Fibroblast of pulmonary artery (primary cell): Measurements from ENCODE around the gene MACROD2.

Source experiments
- DNase-seq: peaks from one replicate; pipeline ENCODE4 v3.0.0-alpha.2; 2010; ENCODE audit warnings: low read depth
- H3K4me3 ChIP-seq: replicated peaks from 2 replicates; pipeline ENCODE4 v1.5.1; 2011; ENCODE audit warnings: low read depth, mild to moderate bottlenecking, control low read depth, low read length, moderate library complexity
- TF ChIP-seq, protein P1 (sequence below): IDR thresholded peaks from 2 replicates; pipeline ENCODE4 v1.5.1; 2011; ENCODE audit warnings: mild to moderate bottlenecking, control low read depth, low read length, inconsistent platforms; ENCODE audit errors: missing control alignments

MACROD2 gene

GRCh38 chr20:14916360-14916920 is 921.1 kb downstream of the MACROD2 start:
- TF ChIP-seq, protein P1, sequence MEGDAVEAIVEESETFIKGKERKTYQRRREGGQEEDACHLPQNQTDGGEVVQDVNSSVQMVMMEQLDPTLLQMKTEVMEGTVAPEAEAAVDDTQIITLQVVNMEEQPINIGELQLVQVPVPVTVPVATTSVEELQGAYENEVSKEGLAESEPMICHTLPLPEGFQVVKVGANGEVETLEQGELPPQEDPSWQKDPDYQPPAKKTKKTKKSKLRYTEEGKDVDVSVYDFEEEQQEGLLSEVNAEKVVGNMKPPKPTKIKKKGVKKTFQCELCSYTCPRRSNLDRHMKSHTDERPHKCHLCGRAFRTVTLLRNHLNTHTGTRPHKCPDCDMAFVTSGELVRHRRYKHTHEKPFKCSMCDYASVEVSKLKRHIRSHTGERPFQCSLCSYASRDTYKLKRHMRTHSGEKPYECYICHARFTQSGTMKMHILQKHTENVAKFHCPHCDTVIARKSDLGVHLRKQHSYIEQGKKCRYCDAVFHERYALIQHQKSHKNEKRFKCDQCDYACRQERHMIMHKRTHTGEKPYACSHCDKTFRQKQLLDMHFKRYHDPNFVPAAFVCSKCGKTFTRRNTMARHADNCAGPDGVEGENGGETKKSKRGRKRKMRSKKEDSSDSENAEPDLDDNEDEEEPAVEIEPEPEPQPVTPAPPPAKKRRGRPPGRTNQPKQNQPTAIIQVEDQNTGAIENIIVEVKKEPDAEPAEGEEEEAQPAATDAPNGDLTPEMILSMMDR = no peak
- H3K4me3 ChIP-seq = no peak overlapping the region

DNA sequence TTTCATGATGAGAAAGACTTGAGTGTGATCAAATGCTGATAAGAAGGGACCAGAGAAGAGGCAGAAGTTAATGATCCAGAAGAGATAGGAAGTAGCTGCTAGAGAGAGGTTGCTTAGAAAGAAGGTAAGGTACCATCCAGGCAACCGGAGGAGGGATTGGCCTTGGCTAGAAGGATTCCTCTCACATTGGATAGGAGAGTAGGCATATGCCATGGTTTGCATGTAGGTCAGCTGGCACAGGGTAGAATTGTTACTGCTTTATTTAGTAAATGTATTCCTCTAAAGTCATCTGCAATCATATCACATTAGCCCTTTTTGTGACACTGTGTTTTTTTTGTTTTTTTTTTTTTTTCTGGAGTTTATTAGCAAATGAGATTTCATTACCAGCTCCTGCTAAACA is 923.0 kb downstream of the MACROD2 start:
- no peak overlapping the region for H3K4me3 ChIP-seq
- TF ChIP-seq, protein P1 = no peak
- no peak for DNase-seq

More at GRCh38 chr20:14916360-14916920, 921.1 kb downstream of the MACROD2 start:
- no peak for DNase-seq

GRCh38 chr20:14918976-14919375 is 923.7 kb downstream of the MACROD2 start:
- TF ChIP-seq, protein P1 = no peak
- no peak for DNase-seq
- H3K4me3 ChIP-seq = no peak overlapping the region

GRCh38 chr20:14919501-14920081 is 924.3 kb downstream of the MACROD2 start:
- no peak overlapping the region for H3K4me3 ChIP-seq
- TF ChIP-seq, protein P1 = no peak
- DNase-seq = no peak

DNA sequence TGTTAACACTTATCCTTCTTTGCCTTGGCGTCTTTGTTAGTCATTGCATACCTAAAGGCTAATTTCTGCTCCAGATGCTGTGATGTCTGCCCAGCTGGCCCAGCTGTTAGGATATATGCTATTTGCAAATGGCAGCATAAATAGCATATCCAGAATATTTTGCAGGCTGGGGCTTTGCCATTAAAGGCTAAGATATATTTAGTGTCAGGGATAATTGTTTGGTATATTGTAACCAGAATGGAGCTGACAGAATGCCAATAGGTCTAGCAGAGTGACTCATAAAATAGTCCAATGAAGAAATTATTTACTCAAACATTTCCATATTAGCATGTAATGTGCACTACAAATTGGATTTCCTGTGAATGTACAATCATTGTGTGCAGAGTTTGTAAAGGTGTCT is 926.2 kb downstream of the MACROD2 start:
- H3K4me3 ChIP-seq = no peak overlapping the region
- TF ChIP-seq, protein P1 = no peak
- no peak for DNase-seq

DNA sequence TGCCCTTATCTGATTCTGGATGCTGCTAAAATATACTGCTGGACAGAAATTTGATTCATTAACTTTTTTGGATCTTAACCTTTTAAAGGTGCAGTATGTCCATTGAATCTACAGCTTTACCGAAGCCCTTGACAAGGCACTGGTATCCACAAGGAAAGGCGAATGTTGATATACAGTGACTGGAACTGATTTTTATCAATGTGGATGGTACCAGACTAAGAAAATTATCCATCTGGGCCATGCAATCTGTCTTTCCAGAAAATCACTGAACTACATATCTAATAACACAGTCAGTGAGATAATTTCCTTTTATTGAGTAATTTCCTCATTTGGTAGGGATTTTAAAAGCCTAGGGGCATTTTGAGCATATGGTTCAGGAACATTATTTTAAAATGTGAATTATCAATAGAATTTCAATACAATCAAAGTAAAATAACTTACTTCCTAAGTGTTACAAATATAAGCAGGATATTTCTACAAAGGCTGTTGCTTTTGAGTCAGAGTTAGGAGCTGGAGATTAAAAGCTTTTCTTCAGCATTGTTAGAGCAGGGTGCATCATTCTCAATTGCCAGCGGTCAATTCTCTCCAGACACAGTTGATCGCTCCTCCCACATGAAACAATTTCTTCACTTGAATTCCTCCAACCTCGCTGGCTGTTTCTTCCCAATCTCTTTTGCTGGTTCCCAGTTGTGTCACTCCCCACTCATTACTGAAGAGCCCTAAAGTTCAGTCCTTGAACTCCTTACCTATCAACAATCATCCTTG is 927.4 kb downstream of the MACROD2 start:
- TF ChIP-seq, protein P1 = no peak
- DNase-seq = no peak
- H3K4me3 ChIP-seq = no peak overlapping the region
